CD4-positive, alpha-beta T cell treated with Interleukin-15 for 1 hour (primary cell): ENCODE measurements around the gene TRAF4.
A peak's percentile ranks its signal among the peaks of the same experiment; 100 is the strongest.
"Not testable (repeated sequence)": the region's sequence is repeated elsewhere in the genome, so short reads cannot be mapped to it uniquely, and the experiment has no call there.

Experiments
- DNase-seq: peaks from one replicate; pipeline ENCODE4 v3.0.0-alpha.2; 2020

The TRAF4 gene

GRCh38 chr17:28734712-28735241, 9.0 kb upstream of the TRAF4 start:
- no peak for DNase-seq

GRCh38 chr17:28735242-28735722, 8.5 kb upstream of the TRAF4 start:
- no peak for DNase-seq

DNA sequence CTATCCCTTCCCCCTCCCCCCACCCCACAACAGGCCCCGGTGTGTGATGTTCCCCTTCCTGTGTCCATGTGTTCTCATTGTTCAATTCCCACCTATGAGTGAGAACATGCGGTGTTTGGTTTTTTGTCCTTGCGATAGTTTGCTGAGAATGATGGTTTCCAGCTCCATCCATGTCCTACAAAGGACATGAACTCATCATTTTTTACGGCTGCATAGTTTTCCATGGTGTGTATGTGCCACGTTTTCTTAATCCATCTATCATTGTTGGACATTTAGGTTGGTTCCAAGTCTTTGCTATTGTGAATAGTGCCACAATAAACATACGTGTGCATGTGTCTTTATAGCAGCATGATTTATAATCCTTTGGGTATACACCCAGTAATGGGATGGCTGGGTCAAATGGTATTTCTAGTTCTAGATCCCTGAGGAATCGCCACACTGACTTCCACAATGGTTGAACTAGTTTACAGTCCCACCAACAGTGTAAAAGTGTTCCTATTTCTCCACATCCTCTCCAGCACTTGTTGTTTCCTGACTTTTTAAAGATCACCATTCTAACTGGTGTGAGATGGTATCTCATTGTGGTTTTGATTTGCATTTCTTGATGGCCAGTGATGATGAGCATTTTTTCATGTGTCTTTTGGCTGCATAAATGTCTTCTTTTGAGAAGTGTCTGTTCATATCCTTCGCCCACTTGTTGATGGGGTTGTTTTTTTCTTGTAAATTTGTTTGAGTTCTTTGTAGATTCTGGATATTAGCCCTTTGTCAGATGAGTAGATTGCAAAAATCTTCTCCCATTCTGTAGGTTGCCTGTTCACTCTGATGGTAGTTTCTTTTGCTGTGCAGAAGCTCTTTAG, 7.7 kb upstream of the TRAF4 start:
- not testable (repeated sequence) for DNase-seq

DNA sequence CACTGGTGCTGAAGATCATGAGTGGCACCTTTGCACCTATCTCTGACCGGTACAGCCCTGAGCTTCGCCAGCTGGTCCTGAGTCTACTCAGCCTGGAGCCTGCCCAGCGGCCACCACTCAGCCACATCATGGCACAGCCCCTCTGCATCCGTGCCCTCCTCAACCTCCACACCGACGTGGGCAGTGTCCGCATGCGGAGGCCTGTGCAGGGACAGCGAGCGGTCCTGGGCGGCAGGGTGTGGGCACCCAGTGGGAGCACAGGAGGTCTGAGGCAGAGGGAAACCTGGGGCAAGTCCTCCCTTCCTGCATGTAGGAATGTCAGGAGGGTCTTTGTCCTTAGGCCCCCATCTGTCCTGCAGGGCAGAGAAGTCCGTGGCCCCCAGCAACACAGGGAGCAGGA, 6.5 kb upstream of the TRAF4 start:
- DNase-seq, result no peak

DNA sequence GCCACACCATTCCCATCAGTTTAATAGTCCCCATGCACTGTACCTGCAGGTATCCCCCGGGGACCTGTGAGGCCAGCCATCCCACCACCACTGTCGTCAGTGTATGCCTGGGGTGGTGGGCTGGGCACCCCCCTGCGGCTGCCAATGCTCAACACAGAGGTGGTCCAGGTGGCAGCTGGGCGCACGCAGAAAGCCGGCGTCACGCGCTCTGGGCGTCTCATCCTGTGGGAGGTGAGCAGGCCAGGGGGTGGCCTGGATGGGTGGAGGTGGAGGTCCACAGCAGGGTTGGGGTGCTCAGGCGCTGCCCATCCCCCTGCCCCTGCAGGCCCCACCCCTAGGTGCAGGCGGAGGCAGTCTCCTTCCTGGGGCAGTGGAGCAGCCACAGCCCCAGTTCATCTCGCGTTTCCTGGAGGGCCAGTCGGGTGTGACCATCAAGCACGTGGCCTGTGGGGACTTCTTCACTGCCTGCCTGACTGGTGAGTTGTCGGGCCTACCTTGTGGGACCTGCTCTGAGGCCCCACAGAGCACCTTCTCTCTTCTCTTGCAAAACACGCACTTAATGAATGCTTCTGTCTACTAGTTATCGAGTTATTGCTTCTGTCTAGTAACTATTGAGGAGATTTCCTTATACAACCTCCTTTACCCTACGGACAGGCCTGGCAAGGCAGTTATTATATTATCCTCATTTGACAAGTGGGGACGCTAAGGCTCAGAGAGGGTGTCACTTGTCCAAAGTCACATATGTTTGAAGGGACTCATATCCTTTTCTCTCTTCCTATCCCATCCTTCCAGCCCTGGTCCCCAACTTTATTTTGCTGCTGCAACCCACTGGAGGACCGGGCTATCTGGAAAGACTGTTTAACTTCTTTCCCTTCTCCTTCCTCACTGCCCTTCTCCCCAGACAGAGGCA, 5.8 kb upstream of the TRAF4 start:
- DNase-seq, result peak; percentile 86

- peak; percentile 89 for DNase-seq
Observed at GRCh38 chr17:28738680-28739384, 5.0 kb upstream of the TRAF4 start.

DNA sequence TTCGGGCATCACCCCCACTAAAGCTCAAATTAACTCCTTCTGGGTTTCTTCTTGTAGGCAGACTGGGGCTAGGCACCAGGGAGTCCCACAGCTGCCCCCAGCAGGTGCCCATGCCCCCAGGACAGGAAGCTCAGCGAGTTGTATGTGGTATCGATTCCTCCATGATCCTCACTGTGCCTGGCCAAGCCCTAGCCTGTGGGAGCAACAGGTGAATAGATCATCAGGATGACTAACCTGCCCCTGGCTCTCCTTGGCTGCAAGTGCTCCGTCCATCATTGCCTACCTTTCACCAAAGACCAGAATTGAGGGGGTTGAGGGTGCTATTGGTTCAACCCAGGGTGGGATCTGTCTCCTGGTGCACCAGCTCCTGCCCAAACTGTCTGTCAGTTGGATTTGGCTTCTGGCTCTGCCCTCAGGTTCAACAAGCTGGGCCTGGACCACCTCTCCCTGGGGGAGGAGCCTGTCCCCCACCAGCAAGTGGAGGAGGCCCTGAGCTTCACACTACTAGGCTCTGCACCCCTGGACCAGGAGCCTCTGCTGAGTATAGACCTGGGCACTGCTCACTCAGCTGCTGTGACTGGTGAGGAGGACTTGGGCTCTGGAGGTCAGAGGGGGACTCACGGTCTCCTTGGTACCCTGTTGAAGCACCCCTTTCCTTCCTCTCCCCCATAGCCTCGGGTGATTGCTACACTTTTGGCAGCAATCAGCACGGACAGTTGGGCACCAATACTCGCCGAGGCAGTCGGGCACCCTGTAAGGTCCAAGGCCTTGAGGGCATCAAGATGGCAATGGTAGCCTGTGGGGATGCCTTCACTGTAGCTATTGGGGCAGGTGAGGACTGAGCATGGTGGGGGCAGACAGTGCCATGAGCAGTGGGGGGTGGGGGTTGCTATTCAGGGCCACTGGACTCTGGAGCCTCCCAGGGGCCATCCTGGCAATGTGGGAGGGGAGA, 3.1 kb upstream of the TRAF4 start:
- DNase-seq, result no peak

DNA sequence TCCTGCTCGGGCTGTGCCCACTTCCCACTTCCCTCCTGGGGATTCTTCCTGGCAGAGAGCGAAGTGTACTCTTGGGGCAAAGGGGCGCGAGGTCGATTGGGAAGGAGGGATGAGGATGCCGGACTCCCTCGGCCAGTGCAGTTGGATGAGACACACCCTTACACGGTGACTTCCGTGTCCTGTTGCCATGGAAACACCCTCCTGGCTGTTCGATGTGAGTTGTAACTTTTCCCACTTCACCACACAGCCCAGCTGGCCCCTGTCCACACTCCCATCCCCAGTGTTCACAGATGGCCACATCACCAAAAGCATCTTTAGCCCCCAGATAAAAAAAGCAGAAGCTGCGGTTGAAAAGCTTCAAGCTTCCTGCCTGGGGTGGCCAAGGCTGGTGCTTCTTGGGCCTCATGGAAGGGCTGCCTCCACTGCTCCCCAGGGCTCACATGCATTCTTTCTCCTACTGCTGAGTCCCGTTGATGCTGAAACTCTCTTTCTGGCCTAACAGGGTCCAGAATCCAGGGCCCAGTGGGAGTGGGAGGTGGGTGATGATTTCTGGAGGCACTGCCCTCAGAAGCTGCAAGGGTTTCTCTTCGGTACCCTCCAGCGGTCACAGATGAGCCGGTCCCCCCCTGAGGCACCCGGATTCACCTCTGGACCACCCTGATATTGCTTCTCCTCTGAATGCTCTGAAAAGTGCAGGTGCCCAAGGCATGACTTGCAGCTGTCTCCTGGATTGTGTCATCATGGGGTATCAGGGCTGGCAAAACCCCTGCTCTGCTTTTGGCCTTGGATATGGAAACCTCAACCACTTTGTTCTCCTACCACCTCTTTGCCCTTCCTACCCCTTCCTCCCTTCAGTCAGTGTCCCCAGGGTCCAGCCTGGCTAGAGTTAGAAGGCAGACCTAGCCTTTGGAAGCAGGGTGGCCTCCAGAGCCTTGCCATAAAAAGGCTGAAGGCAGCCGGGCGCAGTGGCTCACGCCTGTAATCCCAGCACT, 2.2 kb upstream of the TRAF4 start:
- DNase-seq, result peak; percentile 64

DNA sequence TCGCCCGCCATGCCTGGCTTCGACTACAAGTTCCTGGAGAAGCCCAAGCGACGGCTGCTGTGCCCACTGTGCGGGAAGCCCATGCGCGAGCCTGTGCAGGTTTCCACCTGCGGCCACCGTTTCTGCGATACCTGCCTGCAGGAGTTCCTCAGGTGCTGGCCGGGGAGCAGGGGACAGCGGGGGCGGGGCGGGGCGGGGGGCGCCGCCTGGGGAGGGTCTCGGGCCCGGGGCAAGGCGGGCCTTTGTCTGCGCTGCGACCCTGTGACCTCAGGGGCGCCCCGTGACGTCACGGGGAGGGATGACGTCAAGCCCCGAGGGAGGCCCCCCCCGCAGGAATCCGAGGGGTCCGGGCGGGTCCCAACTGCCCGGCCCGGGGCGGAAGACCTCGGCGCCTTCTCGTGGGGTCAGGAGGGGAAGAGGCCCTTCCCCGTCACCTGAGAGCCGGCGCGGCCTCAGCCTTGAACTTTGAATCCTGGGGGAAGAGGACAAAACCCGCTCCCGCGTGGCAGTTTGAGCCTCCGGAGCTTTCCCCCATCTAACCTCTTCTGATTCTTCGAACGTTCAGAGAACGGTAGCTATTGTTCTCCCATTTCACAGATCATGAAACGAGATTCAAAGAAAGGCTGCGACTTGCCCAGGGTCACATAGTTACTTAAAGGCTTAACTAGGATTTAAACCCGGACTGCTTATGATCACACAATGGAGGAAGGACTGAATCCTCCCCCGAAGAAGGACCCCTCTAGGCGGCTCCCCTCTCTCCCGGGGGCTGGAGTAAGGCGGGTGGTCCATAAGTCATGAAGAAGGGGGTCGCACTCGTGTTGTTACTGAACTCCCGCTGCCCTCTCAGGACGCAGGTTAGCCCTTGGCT, 527 bp downstream of the TRAF4 start:
- DNase-seq, result peak; percentile 72

- DNase-seq, result peak; percentile 33
Observed at GRCh38 chr17:28744972-28745785, 1.4 kb downstream of the TRAF4 start.

DNA sequence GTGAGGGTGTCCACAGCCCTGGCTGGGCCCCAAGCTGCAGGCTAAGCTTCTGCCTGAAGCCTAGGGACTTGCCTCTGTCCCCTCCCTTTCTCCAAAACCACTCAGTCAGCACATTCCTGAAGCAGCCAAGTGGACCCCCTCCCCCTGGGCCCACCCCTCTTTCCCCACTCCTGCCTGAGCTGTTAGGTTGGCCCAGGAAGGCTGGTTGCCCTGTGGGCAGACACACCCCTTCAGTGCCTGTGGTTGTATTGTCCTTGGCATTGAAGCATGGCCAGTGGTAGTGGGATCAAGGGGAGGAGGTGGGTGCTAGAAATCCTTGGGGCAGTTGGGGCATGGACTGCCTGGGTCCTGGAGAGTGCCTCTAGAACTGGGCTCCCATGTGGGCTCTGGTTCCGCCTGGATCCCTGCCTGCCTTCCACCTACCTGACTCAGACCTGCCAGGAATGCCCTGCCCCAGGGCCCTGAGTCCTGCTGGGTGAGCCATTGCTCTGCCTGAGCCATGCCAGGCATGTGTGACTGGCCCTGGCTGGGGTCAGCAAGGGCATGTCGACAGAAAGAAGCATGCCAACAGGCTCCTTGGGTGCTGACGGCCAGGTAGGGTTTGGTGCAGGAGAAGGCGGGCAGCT, 2.1 kb downstream of the TRAF4 start:
- no peak for DNase-seq

DNA sequence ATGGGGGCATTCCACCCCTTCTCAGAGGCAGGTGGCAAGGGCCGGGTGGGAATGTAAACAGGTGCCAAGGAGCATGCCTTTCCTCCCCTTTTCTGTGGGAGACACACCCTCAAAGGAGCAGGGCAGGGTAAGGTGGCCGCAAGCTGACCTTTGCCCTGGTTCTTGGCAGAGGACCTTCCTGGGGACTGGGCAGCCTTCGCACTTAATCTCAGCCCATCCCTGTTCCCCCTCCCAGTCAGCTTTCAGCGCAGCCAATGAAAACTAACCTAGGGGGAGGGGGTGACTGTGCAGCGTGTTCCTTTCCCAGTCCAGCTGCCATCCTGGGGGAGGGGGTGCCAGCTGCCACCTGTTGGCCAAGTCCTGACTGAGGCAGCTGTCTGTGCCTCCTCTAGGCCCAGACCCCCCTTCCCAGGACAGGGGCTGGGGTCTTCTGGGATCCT, 2.8 kb downstream of the TRAF4 start:
- DNase-seq, result no peak

GRCh38 chr17:28747051-28747691, 3.4 kb downstream of the TRAF4 start:
- no peak for DNase-seq

- DNase-seq, result no peak
Observed at GRCh38 chr17:28747801-28748750, 4.3 kb downstream of the TRAF4 start.

DNA sequence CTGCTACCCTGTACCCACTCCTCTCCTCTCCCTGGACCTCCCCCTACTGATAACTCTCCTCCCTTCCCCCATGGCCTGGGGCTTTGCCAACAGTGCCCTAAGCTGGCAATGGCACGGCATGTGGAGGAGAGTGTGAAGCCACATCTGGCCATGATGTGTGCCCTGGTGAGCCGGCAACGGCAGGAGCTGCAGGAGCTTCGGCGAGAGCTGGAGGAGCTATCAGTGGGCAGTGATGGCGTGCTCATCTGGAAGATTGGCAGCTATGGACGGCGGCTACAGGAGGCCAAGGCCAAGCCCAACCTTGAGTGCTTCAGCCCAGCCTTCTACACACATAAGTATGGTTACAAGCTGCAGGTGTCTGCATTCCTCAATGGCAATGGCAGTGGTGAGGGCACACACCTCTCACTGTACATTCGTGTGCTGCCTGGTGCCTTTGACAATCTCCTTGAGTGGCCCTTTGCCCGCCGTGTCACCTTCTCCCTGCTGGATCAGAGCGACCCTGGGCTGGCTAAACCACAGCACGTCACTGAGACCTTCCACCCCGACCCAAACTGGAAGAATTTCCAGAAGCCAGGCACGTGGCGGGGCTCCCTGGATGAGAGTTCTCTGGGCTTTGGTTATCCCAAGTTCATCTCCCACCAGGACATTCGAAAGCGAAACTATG, 5.2 kb downstream of the TRAF4 start:
- DNase-seq, result no peak
